SIG-M5 treated with dmso at 0.1 percent for 504 hours (cell line): ENCODE data around the gene PARP4.
"Not testable (repeated sequence)": the region's sequence is repeated elsewhere in the genome, so short reads cannot be mapped to it uniquely, and the experiment has no call there.

ENCODE experiments used
- DNase-seq: peaks from one replicate; lab custom pipeline; 2025; ENCODE audit not compliant: unreplicated experiment; lab: John Stamatoyannopoulos, UW

PARP4 gene

GRCh38 chr13:24380227-24380626 lies 132.4 kb downstream of the PARP4 start:
- DNase-seq, result not testable (repeated sequence)

- not testable (repeated sequence) for DNase-seq
Observed at GRCh38 chr13:24371273-24371672, 141.3 kb downstream of the PARP4 start.
